B cell (primary cell): Measurements from ENCODE around the gene CDH13. TPM values are rescaled to one million over a fixed set of nuclear protein-coding genes. Genes with fewer than 3 reads are reported as not detected.

ENCODE experiments used
- ATAC-seq: fragments of 200-7000 bp; cut with Tn5 transposase; one replicate; pipeline ENCODE4 v1.10.0; 2021; ENCODE audit warnings: low read depth, mild to moderate bottlenecking, moderate number of reproducible peaks, moderate library complexity
- CTCF ChIA-PET: fragments of 350-600 bp; sonication (Branson Sonifier 250); formaldehyde crosslinking; loops from one replicate; lab custom pipeline; 2021; ENCODE audit warnings: antibody characterized with exemption, inconsistent platforms; lab: Charles Lee
- POLR2A ChIA-PET: fragments of 350-600 bp; sonication (Branson Sonifier 250); formaldehyde crosslinking; loops from one replicate; lab custom pipeline; 2021; ENCODE audit warnings: antibody characterized with exemption; lab: Charles Lee
- DNase-seq: peaks from one replicate; pipeline ENCODE4 v3.0.0; 2013
- H2AFZ ChIP-seq: 2 replicates; pipeline ENCODE4 v1.6.1; 2012; ENCODE audit warnings: mild to moderate bottlenecking, low read depth, low read length; ENCODE audit not compliant: insufficient read depth, poor library complexity, severe bottlenecking
- H3K27ac ChIP-seq, 2 donors: 1 replicate in 1 of 2; 2 replicates in 1 of 2; pipeline ENCODE4 v1.5.1; 2012 to 2013; ENCODE audit warnings: low read length in 2 of 2, mild to moderate bottlenecking in 2 of 2, moderate library complexity in 1 of 2
- H3K27me3 ChIP-seq, 4 experiments: fragments of 200-600 bp in 1 of 4; sonication (generic) in 1 of 4; replicated peaks in 1 of 4; 1 replicate in 2 of 4; 2 replicates in 2 of 4; pipeline versions ENCODE4 v1.6.1 to v1.7.0; 2013 to 2016; ENCODE audit warnings: low read length in 3 of 4, mild to moderate bottlenecking in 2 of 4, mixed read lengths in 1 of 4, moderate library complexity in 1 of 4; ENCODE audit not compliant: insufficient read depth in 4 of 4, control insufficient read depth in 3 of 4; ENCODE audit errors: control extremely low read depth in 1 of 4
- H3K36me3 ChIP-seq, 2 experiments: replicated peaks in 1 of 2; 1 replicate in 1 of 2; 2 replicates in 1 of 2; pipeline versions ENCODE4 v1.6.1 to v1.7.1; 2013; ENCODE audit warnings: low read length in 1 of 2; ENCODE audit not compliant: insufficient read depth in 2 of 2, control insufficient read depth in 1 of 2; ENCODE audit errors: control extremely low read depth in 1 of 2, extremely low read depth in 1 of 2
- H3K4me1 ChIP-seq, 2 donors: fragments of 200-600 bp in 1 of 2; sonication (generic) in 1 of 2; 1 replicate in 1 of 2; 2 replicates in 1 of 2; pipeline versions ENCODE4 v1.5.1 to v1.6.1; 2013 to 2017; ENCODE audit warnings: low read length in 2 of 2; ENCODE audit not compliant: control insufficient read depth in 2 of 2, insufficient read depth in 2 of 2
- H3K4me2 ChIP-seq: replicated peaks from 2 replicates; pipeline ENCODE3; 2012; ENCODE audit warnings: mild to moderate bottlenecking, low read depth, low read length; ENCODE audit not compliant: poor library complexity, severe bottlenecking
- H3K4me3 ChIP-seq, 5 experiments: fragments of 200-600 bp in 1 of 5; sonication (generic) in 1 of 5; 1 replicate in 3 of 5; 2 replicates in 2 of 5; pipeline versions ENCODE4 v1.5.1 to v1.7.0; 2011 to 2016; ENCODE audit warnings: low read length in 4 of 5, mild to moderate bottlenecking in 4 of 5, low read depth in 2 of 5, control low read depth in 1 of 5, moderate library complexity in 1 of 5; ENCODE audit not compliant: insufficient read depth in 1 of 5; ENCODE audit errors: control extremely low read depth in 1 of 5, extremely low read depth in 1 of 5
- H3K79me2 ChIP-seq: fragments of 200-600 bp; sonication (generic); one replicate; pipeline ENCODE4 v1.6.0; 2016; ENCODE audit warnings: low read length; ENCODE audit not compliant: control insufficient read depth, insufficient read depth
- H3K9ac ChIP-seq: fragments of 200-600 bp; sonication (generic); 2 replicates; pipeline ENCODE4 v1.6.1; 2017; ENCODE audit warnings: mild to moderate bottlenecking, low read length, moderate library complexity
- H3K9me3 ChIP-seq, 3 donors: one replicate each; pipeline versions ENCODE4 v1.6.1 to v1.7.1; 2013; ENCODE audit warnings: low read length in 2 of 3; ENCODE audit not compliant: control insufficient read depth in 2 of 3, insufficient read depth in 1 of 3; ENCODE audit errors: control extremely low read depth in 1 of 3
- H4K20me1 ChIP-seq: 2 replicates; pipeline ENCODE4 v1.6.0; 2012; ENCODE audit warnings: mild to moderate bottlenecking, low read length; ENCODE audit not compliant: insufficient read depth, control insufficient read depth, poor library complexity, severe bottlenecking
- H3K27ac Mint-ChIP-seq: one replicate; pipeline ENCODE4 v1.8.0; 2021; ENCODE audit warnings: mixed read lengths
- H3K27me3 Mint-ChIP-seq: one replicate; pipeline ENCODE4 v1.8.0; 2021; ENCODE audit warnings: mixed read lengths
- H3K4me1 Mint-ChIP-seq: one replicate; pipeline ENCODE4 v1.8.0; 2021; ENCODE audit warnings: mixed read lengths
- H3K4me3 Mint-ChIP-seq: one replicate; pipeline ENCODE4 v1.8.0; 2021; ENCODE audit warnings: mixed read lengths
- H3K9me3 Mint-ChIP-seq: one replicate; pipeline ENCODE4 v1.8.0; 2022; ENCODE audit warnings: mixed read lengths; ENCODE audit not compliant: insufficient read depth
- EZH2 ChIP-seq: IDR thresholded peaks from 2 replicates; pipeline ENCODE4 v1.6.1; 2012; ENCODE audit warnings: borderline replicate concordance, low read depth, mild to moderate bottlenecking, moderate library complexity, low read length; ENCODE audit not compliant: insufficient read depth, poor library complexity, severe bottlenecking
- WGBS: methylation state at CpG from one replicate; pipeline ENCODE4 v1.1.5; 2013; ENCODE audit warnings: missing lambda C conversion rate; ENCODE audit not compliant: insufficient coverage; 5-methylcytosine and 5-hydroxymethylcytosine counted together
- intact Hi-C: fragments of 100-400 bp; cut with micrococcal nuclease; formaldehyde crosslinking; loops from one replicate; pipeline ENCODE4 v1.10.0; 2022
- polyA plus RNA-seq: library from polyadenylated mRNA; depleted of rRNA; stranded (reverse); fragments of >200 nt; gene quantifications from 2 replicates; pipeline ENCODE4 v1.2.3, GENCODE V29; 2012
- total RNA-seq, 2 donors: library from RNA; stranded (reverse); fragments of 120-200 nt in 1 of 2; gene quantifications; 1 replicate in 1 of 2; 2 replicates in 1 of 2; pipeline versions ENCODE4 v1.2.3 to v1.2.4, GENCODE V29; 2013 to 2022
- TF ChIP-seq, protein P1 (sequence below): fragments of 200-600 bp; IDR thresholded peaks from one replicate; pipeline ENCODE4 v1.8.0; 2022; ENCODE audit warnings: antibody characterized with exemption, mild to moderate bottlenecking

Gene CDH13
- total and polyA plus RNA-seq, 2 donors (not counting 1 experiment from before 2014, with no cell fraction given) = not detected

DNA sequence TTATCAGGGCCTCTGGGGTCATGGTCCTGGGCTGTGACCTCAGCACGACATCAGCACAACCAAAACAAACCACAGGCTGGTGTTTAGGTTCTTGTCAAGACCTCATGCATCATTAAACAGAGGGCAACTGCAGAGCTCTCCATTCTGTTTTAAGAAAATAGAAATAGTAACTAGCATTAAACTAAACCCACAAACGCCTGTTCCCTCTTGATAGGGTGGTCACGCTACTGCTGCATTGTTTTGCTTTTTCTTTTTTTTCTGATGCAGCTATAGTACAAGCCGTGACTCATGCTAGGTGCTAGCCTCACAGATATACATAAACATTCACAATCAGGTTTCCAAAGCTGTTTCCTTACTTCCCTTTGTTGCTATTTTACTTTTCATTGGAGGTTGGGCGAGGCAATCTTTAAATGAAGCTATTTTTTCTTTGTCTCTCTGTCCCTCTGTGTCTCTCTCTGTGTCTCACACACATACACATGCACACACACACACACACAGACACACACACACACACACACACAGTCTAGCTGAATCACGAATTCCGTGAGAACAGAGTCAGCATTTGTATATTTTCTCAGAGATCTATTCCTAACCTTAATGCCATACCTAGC, 310.3 kb downstream of the CDH13 start:
- ChIA-PET POLR2A (no interaction called here), CTCF (no interaction called here)
- Histone ChIP-seq H3K27me3 (no peaks in the 10 kb centered on the region), H3K9me3 (peaks cover 1 to 20% (median 13%) of the 10 kb centered on the region in 3 donors), H3K36me3 (no peaks in the 10 kb centered on the region), H3K4me3 (no peak overlapping the region), H4K20me1 (no peaks in the 10 kb centered on the region), H3K4me2 (no peak overlapping the region), H2AFZ (no peak overlapping the region), H3K79me2 (no peaks in the 10 kb centered on the region), H3K9ac (no peak overlapping the region), H3K4me1 (peaks cover 0 to 5% of the 10 kb centered on the region in 2 donors), H3K27ac (no peak overlapping the region)
- no peaks in the 10 kb centered on the region for H3K4me1 Mint-ChIP-seq
- no peak for DNase-seq
- intact Hi-C loops = no loop called here
- peaks cover 15% of the 10 kb centered on the region for H3K9me3 Mint-ChIP-seq
- no peaks in the 10 kb centered on the region for H3K27me3 Mint-ChIP-seq
- TF ChIP-seq, protein P1, sequence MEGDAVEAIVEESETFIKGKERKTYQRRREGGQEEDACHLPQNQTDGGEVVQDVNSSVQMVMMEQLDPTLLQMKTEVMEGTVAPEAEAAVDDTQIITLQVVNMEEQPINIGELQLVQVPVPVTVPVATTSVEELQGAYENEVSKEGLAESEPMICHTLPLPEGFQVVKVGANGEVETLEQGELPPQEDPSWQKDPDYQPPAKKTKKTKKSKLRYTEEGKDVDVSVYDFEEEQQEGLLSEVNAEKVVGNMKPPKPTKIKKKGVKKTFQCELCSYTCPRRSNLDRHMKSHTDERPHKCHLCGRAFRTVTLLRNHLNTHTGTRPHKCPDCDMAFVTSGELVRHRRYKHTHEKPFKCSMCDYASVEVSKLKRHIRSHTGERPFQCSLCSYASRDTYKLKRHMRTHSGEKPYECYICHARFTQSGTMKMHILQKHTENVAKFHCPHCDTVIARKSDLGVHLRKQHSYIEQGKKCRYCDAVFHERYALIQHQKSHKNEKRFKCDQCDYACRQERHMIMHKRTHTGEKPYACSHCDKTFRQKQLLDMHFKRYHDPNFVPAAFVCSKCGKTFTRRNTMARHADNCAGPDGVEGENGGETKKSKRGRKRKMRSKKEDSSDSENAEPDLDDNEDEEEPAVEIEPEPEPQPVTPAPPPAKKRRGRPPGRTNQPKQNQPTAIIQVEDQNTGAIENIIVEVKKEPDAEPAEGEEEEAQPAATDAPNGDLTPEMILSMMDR = no peak
- ATAC-seq = no peak
- H3K4me3 Mint-ChIP-seq = no peak overlapping the region
- WGBS = 13% methylated on average over 4 of the region's 7 CpGs
- H3K27ac Mint-ChIP-seq = no peak overlapping the region

DNA sequence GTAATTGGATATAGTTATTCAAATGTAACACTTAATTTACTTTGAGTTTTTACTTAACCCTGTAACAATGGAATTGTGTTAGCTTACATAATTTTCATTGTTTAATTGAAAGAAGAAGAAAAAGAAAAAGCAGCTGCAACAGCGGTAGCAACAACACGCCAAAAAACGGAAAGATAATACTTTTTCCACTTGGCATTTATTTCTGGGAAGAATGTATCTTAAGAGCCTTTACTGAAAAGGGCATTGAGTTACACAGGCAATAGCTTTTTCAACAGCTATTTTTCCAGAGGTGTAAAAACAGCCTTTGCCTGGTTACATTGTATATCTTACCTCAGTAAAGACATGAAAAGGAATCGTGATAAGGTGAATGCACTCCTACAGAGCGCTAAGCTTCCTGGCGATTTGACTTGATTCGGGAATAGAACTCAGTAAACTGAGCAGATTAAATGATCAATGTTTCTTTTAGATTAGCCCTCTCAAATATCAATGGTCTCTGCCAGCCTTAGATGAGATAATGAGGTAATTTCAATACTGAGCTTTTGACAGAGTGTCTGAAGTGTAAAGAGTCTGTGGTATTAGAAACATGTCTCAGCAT, 311.3 kb downstream of the CDH13 start:
- no peaks in the 10 kb centered on the region for H3K4me1 Mint-ChIP-seq
- Histone ChIP-seq H3K36me3 (no peaks in the 10 kb centered on the region), H3K27me3 (no peaks in the 10 kb centered on the region), H2AFZ (no peak overlapping the region), H3K79me2 (no peaks in the 10 kb centered on the region), H4K20me1 (no peaks in the 10 kb centered on the region), H3K4me2 (no peak overlapping the region), H3K9me3 (peaks cover 1 to 20% (median 13%) of the 10 kb centered on the region in 3 donors), H3K4me1 (peaks cover 0 to 5% of the 10 kb centered on the region in 2 donors), H3K9ac (no peak overlapping the region), H3K4me3 (no peak overlapping the region), H3K27ac (no peak overlapping the region)
- H3K9me3 Mint-ChIP-seq = peaks cover 11% of the 10 kb centered on the region
- TF ChIP-seq, protein P1 = no peak
- no peak for TF ChIP-seq EZH2
- ATAC-seq (no peak), DNase-seq (no peak)
- no peak overlapping the region for H3K4me3 Mint-ChIP-seq
- no peak overlapping the region for H3K27ac Mint-ChIP-seq
- POLR2A ChIA-PET = no interaction called here
- 97% methylated on average over 5 of the region's 7 CpGs for WGBS
- intact Hi-C loops = no loop called here
- CTCF ChIA-PET = no interaction called here
- H3K27me3 Mint-ChIP-seq = no peaks in the 10 kb centered on the region
